K562 (cell line): ENCODE results near the gene LRPAP1. TPM values are rescaled to one million over a fixed set of nuclear protein-coding genes. Genes with fewer than 3 reads are reported as not detected.

Experiments
- ATAC-seq: fragments of 200-7000 bp; cut with Tn5 transposase; 3 replicates; pipeline ENCODE4 v1.9.1; 2020; ENCODE audit warnings: moderate library complexity
- BruUV-seq: library from RNA; stranded (reverse); fragments of 400-500 nt; replicated peaks from 2 replicates; lab custom pipeline; 2021; lab: Mats Ljungman, UMichigan
- CTCF ChIA-PET: fragments of 300-600 bp; formaldehyde crosslinking; extraction: SDS; loops from one replicate; lab custom pipeline; 2021; ENCODE audit warnings: low intra/inter-chr PET ratio; lab: Yijun Ruan, JAX
- POLR2A ChIA-PET: fragments of 300-600, 350-650 bp; sonication (Branson Sonifier 250); formaldehyde crosslinking; extraction: SDS; loops from one replicate; lab custom pipeline; 2021; ENCODE audit warnings: antibody characterized with exemption, inconsistent platforms; lab: Yijun Ruan, JAX
- DNase-seq, 4 experiments: peaks; one replicate each; pipeline versions ENCODE4 v3.0.0 to v3.0.0-alpha.2; 2011 to 2018; ENCODE audit warnings: low spot score in 3 of 4, mixed read lengths in 3 of 4; ENCODE audit errors: extremely low read depth in 1 of 4
- FAIRE-seq: peaks from 2 replicates; lab custom pipeline; 2011; peaks lifted over from hg19 to GRCh38; lab: Jason Lieb, UNC
- H2AFZ ChIP-seq: 2 replicates; pipeline ENCODE4 v1.6.0; 2011; ENCODE audit warnings: low read depth, low read length, control low read depth, inconsistent platforms
- H3K27ac ChIP-seq: fragments of 200-600 bp; 3 replicates; pipeline ENCODE4 v1.8.0; 2011; ENCODE audit warnings: low read depth, mild to moderate bottlenecking, control low read depth, inconsistent platforms, low read length, moderate library complexity, mixed read lengths; ENCODE audit errors: extremely low read depth
- H3K27me3 ChIP-seq, 2 experiments: fragments of 300-600 bp in 1 of 2; 2 replicates in 1 of 2; 3 replicates in 1 of 2; pipeline versions ENCODE4 v1.6.0 to v1.8.0; 2011; ENCODE audit warnings: inconsistent platforms in 2 of 2, low read length in 2 of 2, mild to moderate bottlenecking in 1 of 2, mixed read lengths in 1 of 2, moderate library complexity in 1 of 2; ENCODE audit not compliant: control insufficient read depth in 2 of 2, insufficient read depth in 2 of 2
- H3K36me3 ChIP-seq: fragments of 300-600 bp; 3 replicates; pipeline ENCODE4 v1.8.0; 2011; ENCODE audit warnings: mild to moderate bottlenecking, low read length, inconsistent platforms; ENCODE audit not compliant: control insufficient read depth, insufficient read depth
- H3K4me1 ChIP-seq, 2 experiments: fragments of 200-600 bp in 1 of 2; replicated peaks in 1 of 2; 2 replicates in 1 of 2; 3 replicates in 1 of 2; pipeline versions ENCODE4 v1.5.1 to v1.8.0; 2011; ENCODE audit warnings: inconsistent platforms in 2 of 2, low read length in 2 of 2, mild to moderate bottlenecking in 1 of 2, mixed read lengths in 1 of 2, moderate library complexity in 1 of 2; ENCODE audit not compliant: control insufficient read depth in 2 of 2, insufficient read depth in 2 of 2
- H3K4me2 ChIP-seq: 2 replicates; pipeline ENCODE4 v1.6.1; 2011; ENCODE audit warnings: low read length, control low read depth, inconsistent platforms, mixed read lengths; ENCODE audit not compliant: insufficient read depth
- H3K4me3 ChIP-seq: fragments of 200-600 bp; sonication (generic), shearing (Covaris generic); 2 replicates; pipeline ENCODE4 v1.5.1; 2016; ENCODE audit warnings: control low read depth, inconsistent platforms
- H3K79me2 ChIP-seq: fragments of 200-600 bp; 3 replicates; pipeline ENCODE4 v1.8.0; 2011; ENCODE audit warnings: low read length, inconsistent platforms; ENCODE audit not compliant: control insufficient read depth, insufficient read depth
- H3K9ac ChIP-seq, 2 experiments: 2 replicates each; pipeline versions ENCODE4 v1.6.0 to v1.6.1; 2011; ENCODE audit warnings: low read depth in 2 of 2, low read length in 2 of 2, control low read depth in 1 of 2, inconsistent platforms in 1 of 2, mild to moderate bottlenecking in 1 of 2, mixed read lengths in 1 of 2; ENCODE audit not compliant: insufficient read depth in 1 of 2
- H3K9me1 ChIP-seq: one replicate; pipeline ENCODE4 v1.6.0; 2011; ENCODE audit warnings: inconsistent platforms, mild to moderate bottlenecking, low read length, moderate library complexity; ENCODE audit not compliant: control insufficient read depth, insufficient read depth
- H3K9me3 ChIP-seq: replicated peaks from 2 replicates; pipeline ENCODE4 v1.5.1; 2011; ENCODE audit warnings: low read depth, low read length, inconsistent platforms; ENCODE audit not compliant: control insufficient read depth, insufficient read depth
- H4K20me1 ChIP-seq: replicated peaks from 2 replicates; pipeline ENCODE4 v1.6.1; 2011; ENCODE audit warnings: low read length, inconsistent platforms, mixed read lengths; ENCODE audit not compliant: control insufficient read depth, insufficient read depth
- NCOA1 ChIP-seq: fragments of 450-650 bp; IDR thresholded peaks from 2 replicates; pipeline ENCODE4 v1.6.1; 2016; ENCODE audit warnings: low read depth
- NCOA6 ChIP-seq: fragments of 450-650 bp; IDR thresholded peaks from 2 replicates; pipeline ENCODE4 v1.6.1; 2017; ENCODE audit warnings: mild to moderate bottlenecking
- NCOR1 ChIP-seq: fragments of 450-650 bp; IDR thresholded peaks from 2 replicates; pipeline ENCODE4 v1.6.1; 2016; ENCODE audit warnings: mild to moderate bottlenecking, moderate library complexity
- PRMT5 ChIP-seq: sonication (generic); formaldehyde crosslinking; IDR thresholded peaks from 2 replicates; pipeline ENCODE4 v1.5.0; 2020; ENCODE audit warnings: missing genetic modification reagents
- ZFP30 ChIP-seq: fragments of 250-450 bp; sonication (Bioruptor Pico); IDR thresholded peaks from 2 replicates; pipeline ENCODE4 v1.8.0; 2022; ENCODE audit warnings: moderate library complexity, mild to moderate bottlenecking, inconsistent platforms, borderline replicate concordance
- ZNF316 ChIP-seq: fragments of 450-650 bp; IDR thresholded peaks from 2 replicates; pipeline ENCODE4 v1.6.1; 2016
- WGBS: fragments of 100-300 bp; shearing (Covaris generic); methylation state at CpG from one replicate; pipeline ENCODE4 v1.1.6; 2016; ENCODE audit warnings: low coverage, mixed read lengths; ENCODE audit not compliant: insufficient coverage; ENCODE audit errors: missing lambda C conversion rate; 5-methylcytosine and 5-hydroxymethylcytosine counted together
- in situ Hi-C: fragments of 300-500 bp; cut with MboI; formaldehyde crosslinking; loops from 4 replicates; pipeline ENCODE4 v1.15.0; 2018; ENCODE audit warnings: inconsistent platforms, mixed read lengths
- intact Hi-C: fragments of 100-400 bp; cut with micrococcal nuclease; formaldehyde crosslinking; loops from 2 replicates; pipeline ENCODE4 v1.14.2; 2022
- polyA plus RNA-seq, 8 experiments: library from polyadenylated mRNA; depleted of rRNA in 4 of 8; stranded (reverse) in 5 of 8; unstranded in 3 of 8; fragments of >200 nt; fragmentation: Nextera tagmentation in 2 of 8; fragmentation: Illumina TruSeq in 1 of 8; extraction: Ambion mirVana in 2 of 8; extraction: Trizol in 1 of 8; gene quantifications; 2 replicates each; pipeline versions ENCODE4 v1.2.1 to v1.2.3, GENCODE V29; 2011 to 2014; ENCODE audit warnings: inconsistent platforms in 1 of 8, missing spikeins in 1 of 8
- total RNA-seq, 7 experiments: library from RNA; depleted of rRNA in 6 of 7; stranded (reverse); fragments of >200 nt in 6 of 7; fragmentation: Illumina TruSeq in 2 of 7; extraction: Trizol in 2 of 7; gene quantifications; 2 replicates each; pipeline versions ENCODE4 v1.2.1 to v1.2.3, GENCODE V29; 2011 to 2021; ENCODE audit warnings: low replicate concordance in 1 of 7
- TF ChIP-seq, protein P1 (sequence below), 3 experiments: fragments of 200-800 bp in 1 of 3; sonication (Bioruptor generic) in 1 of 3; sonication (generic) in 1 of 3; formaldehyde crosslinking in 1 of 3; IDR thresholded peaks; 2 replicates each; pipeline versions ENCODE4 v1.6.1 to v1.8.0; 2016 to 2022; ENCODE audit warnings: mild to moderate bottlenecking in 2 of 3, missing compliant biosample characterization in 2 of 3, missing genetic modification characterization in 2 of 3, missing genetic modification reagents in 1 of 3
- TF ChIP-seq, protein P2 (sequence below): fragments of 250-450 bp; sonication (Bioruptor Pico); IDR thresholded peaks from 2 replicates; pipeline ENCODE4 v1.4.0; 2020; ENCODE audit warnings: mild to moderate bottlenecking, moderate library complexity
- TF ChIP-seq, protein P3 (sequence below): sonication (generic); formaldehyde crosslinking; IDR thresholded peaks from 2 replicates; pipeline ENCODE4 v1.8.1; 2023; ENCODE audit warnings: mild to moderate bottlenecking, missing genetic modification reagents

LRPAP1 gene
- total and polyA plus RNA-seq, 9 of the 15 experiments (the other 6 are each of a cell fraction or from before 2014, with no cell fraction given), result 1.1 to 75.5 (median 41.8) TPM

DNA sequence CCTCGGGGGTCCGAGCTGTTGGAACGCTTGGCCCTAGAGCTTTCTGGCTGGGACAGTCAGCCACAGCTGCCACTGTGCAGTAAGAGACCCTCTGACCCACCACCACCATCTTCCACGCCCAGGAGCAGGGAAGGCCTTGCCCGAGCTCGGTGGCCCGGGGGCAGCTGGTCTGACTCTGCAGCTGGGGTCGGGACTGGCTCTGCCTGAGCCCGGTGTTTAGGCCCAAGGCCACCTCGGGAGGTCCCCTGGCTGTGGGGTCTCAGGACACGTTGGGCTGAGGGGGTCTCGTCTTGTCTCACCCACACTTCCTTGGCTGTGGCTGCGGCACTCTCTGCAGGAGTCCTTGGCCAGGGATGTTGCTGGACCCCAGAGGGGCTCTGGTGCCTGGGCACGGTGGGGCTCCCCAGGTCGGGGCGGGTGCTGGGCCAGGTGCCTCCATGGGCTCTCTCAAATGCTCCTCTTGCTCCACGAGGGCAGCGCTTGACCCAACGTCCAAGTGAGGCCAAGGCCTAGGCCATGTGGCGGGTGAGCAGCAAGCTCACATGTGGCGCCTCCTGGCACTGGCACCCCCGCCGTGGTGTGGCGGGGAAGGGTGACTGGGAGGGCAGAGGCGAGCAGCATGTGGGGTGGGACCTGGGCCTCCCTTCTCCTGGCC is 46.2 kb downstream of the LRPAP1 start:
- intact Hi-C loops (no loop called here), in situ Hi-C loops (no loop called here)
- ChIA-PET POLR2A (no interaction called here), CTCF (no interaction called here)
- H3K9ac ChIP-seq, result no peak overlapping the region
- peaks cover 14 to 76% of the 10 kb centered on the region in 2 experiments; a peak in 4 of 5 replicates for H3K27me3 ChIP-seq
- H3K4me2 ChIP-seq, result no peak overlapping the region
- DNase-seq (no peak), ATAC-seq (no peak), FAIRE-seq (no peak)
- TF ChIP-seq, protein P1, sequence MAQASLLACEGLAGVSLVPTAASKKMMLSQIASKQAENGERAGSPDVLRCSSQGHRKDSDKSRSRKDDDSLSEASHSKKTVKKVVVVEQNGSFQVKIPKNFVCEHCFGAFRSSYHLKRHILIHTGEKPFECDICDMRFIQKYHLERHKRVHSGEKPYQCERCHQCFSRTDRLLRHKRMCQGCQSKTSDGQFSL (CRISPR knock-in tag; IDR thresholded peaks at IDR 0.05), result no peak
- TF ChIP-seq, protein P1 (tag; IDR thresholded peaks at IDR 0.05), result no peak
- TF ChIP-seq, protein P2, sequence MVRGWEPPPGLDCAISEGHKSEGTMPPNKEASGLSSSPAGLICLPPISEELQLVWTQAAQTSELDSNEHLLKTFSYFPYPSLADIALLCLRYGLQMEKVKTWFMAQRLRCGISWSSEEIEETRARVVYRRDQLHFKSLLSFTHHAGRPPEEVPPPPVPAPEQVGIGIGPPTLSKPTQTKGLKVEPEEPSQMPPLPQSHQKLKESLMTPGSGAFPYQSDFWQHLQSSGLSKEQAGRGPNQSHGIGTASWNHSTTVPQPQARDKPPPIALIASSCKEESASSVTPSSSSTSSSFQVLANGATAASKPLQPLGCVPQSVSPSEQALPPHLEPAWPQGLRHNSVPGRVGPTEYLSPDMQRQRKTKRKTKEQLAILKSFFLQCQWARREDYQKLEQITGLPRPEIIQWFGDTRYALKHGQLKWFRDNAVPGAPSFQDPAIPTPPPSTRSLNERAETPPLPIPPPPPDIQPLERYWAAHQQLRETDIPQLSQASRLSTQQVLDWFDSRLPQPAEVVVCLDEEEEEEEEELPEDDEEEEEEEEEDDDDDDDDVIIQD (CRISPR knock-in tag), result no peak
- TF ChIP-seq PRMT5 (CRISPR knock-in tag), result no peak
- no peak for TF ChIP-seq NCOA6
- no peak for TF ChIP-seq ZNF316
- TF ChIP-seq NCOR1, result no peak
- TF ChIP-seq, protein P3, sequence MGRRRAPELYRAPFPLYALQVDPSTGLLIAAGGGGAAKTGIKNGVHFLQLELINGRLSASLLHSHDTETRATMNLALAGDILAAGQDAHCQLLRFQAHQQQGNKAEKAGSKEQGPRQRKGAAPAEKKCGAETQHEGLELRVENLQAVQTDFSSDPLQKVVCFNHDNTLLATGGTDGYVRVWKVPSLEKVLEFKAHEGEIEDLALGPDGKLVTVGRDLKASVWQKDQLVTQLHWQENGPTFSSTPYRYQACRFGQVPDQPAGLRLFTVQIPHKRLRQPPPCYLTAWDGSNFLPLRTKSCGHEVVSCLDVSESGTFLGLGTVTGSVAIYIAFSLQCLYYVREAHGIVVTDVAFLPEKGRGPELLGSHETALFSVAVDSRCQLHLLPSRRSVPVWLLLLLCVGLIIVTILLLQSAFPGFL (CRISPR knock-in tag), result no peak
- TF ChIP-seq NCOA1, result no peak
- TF ChIP-seq ZFP30 (CRISPR knock-in tag), result no peak
- H3K27ac ChIP-seq, result no peak overlapping the region
- H3K9me3 ChIP-seq, result no peaks in the 10 kb centered on the region
- peaks cover 23% of the 10 kb centered on the region for H4K20me1 ChIP-seq
- no peaks in the 10 kb centered on the region for H3K36me3 ChIP-seq
- H3K79me2 ChIP-seq, result no peaks in the 10 kb centered on the region
- BruUV-seq, result no TSS peak
- H3K4me3 ChIP-seq, result no peak overlapping the region
- peaks cover 0 to 49% of the 10 kb centered on the region in 2 experiments; a peak in 2 of 5 replicates for H3K4me1 ChIP-seq
- no peak overlapping the region for H2AFZ ChIP-seq
- WGBS, result 7% methylated on average over 21 of the region's 25 CpGs
- no peaks in the 10 kb centered on the region for H3K9me1 ChIP-seq
